Dedifferentiated amniotic fluid mesenchymal stem cell (primary cell): Measurements from ENCODE around the gene PPP4R1.

Experiments used
- DNase-seq: peaks from one replicate; pipeline ENCODE4 v3.0.0-alpha.2; 2016; ENCODE audit errors: extremely low spot score

PPP4R1 gene

DNA sequence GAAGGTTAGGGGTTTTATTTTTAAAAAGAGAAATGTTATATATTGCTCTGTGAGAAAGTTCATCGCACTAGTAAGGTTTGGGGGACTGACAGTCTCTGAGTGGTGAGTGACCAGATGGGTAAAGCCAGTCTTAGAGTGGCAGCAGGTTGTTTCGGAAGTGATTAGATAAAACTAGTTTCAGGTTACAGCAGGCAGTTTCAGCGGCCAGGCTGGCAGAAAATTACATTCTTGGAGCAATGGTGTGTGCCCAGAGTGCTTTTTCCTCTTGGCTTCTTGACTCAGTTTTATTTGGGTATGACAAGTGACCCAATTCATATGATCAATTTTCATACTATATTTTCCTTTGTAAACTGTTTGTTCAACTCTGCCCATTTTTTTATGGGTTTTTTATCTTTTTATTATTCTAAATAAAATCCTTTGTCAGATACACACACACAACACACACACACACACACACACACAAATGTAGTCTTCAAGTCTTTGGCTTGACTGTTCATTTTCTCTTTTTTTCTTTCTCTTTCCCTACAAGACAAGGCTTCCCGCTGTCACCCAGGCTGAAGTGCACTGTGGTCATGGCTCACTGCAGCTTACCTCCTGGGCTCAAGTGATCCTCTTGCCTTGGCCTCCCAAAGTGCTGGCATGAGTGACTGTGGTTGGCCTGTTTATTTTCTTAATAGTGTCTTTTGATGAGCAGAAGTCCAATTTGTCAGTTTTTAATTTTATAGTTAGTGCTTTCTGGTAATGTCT is 108.1 kb downstream of the PPP4R1 start:
- DNase-seq = no peak
